Panc1 (cell line): Measurements from ENCODE around the gene REELD1. TPM values are rescaled to one million over a fixed set of nuclear protein-coding genes. Genes with fewer than 3 reads are reported as not detected.

Experiments
- ATAC-seq: fragments of 200-7000 bp; cut with Tn5 transposase; 2 replicates; pipeline ENCODE4 v1.9.1; 2020; ENCODE audit warnings: mild to moderate bottlenecking, moderate library complexity
- BruUV-seq: library from RNA; stranded (reverse); fragments of 400-500 nt; replicated peaks from 2 replicates; lab custom pipeline; 2021; lab: Mats Ljungman, UMichigan
- CTCF ChIA-PET: fragments of 300-600 bp; sonication (Branson Sonifier 250); formaldehyde crosslinking; loops from one replicate; lab custom pipeline; 2022; ENCODE audit warnings: antibody characterized with exemption; lab: Charles Lee
- POLR2A ChIA-PET: fragments of 300-600 bp; sonication (Branson Sonifier 250); formaldehyde crosslinking; loops from one replicate; lab custom pipeline; 2022; ENCODE audit warnings: antibody characterized with exemption; lab: Charles Lee
- DNase-seq: peaks from one replicate; pipeline ENCODE4 v3.0.0-alpha.2; 2010; ENCODE audit warnings: low read depth, low spot score
- H3K27ac ChIP-seq: 2 replicates; pipeline ENCODE4 v1.5.1; 2011; ENCODE audit warnings: mild to moderate bottlenecking, low read length, inconsistent platforms
- H3K27me3 ChIP-seq: fragments of 200-500 bp; sonication (Bioruptor generic); 2 replicates; pipeline ENCODE4 v1.6.0; 2014; ENCODE audit warnings: low read length, inconsistent platforms; ENCODE audit not compliant: control insufficient read depth, insufficient read depth
- H3K36me3 ChIP-seq: fragments of 200-500 bp; sonication (Bioruptor generic); 2 replicates; pipeline ENCODE4 v1.5.1; 2014; ENCODE audit warnings: inconsistent platforms, mild to moderate bottlenecking, low read length, moderate library complexity; ENCODE audit not compliant: control insufficient read depth, insufficient read depth
- H3K4me1 ChIP-seq: 2 replicates; pipeline ENCODE4 v1.5.1; 2011; ENCODE audit warnings: inconsistent platforms, mild to moderate bottlenecking, low read length, moderate library complexity; ENCODE audit not compliant: control insufficient read depth, insufficient read depth
- H3K4me3 ChIP-seq, 2 experiments: 2 replicates each; pipeline ENCODE4 v1.5.1; 2011 to 2012; ENCODE audit warnings: low read depth in 2 of 2, low read length in 2 of 2, mild to moderate bottlenecking in 2 of 2, inconsistent platforms in 1 of 2, moderate library complexity in 1 of 2
- H3K9me3 ChIP-seq: fragments of 200-500 bp; sonication (Bioruptor generic); 2 replicates; pipeline ENCODE4 v1.5.1; 2014; ENCODE audit warnings: low read depth, mild to moderate bottlenecking, inconsistent platforms, low read length, moderate library complexity; ENCODE audit not compliant: control insufficient read depth, insufficient read depth
- CTCF ChIP-seq: fragments of 450-650 bp; IDR thresholded peaks from 2 replicates; pipeline ENCODE4 v1.5.1; 2017; ENCODE audit warnings: mild to moderate bottlenecking
- POLR2AphosphoS5 ChIP-seq: IDR thresholded peaks from 2 replicates; pipeline ENCODE4 v1.6.1; 2012; ENCODE audit warnings: mild to moderate bottlenecking, low read depth, low read length, moderate library complexity
- REST ChIP-seq, 2 experiments: IDR thresholded peaks; 2 replicates each; pipeline ENCODE4 v1.6.1; 2011 to 2012; ENCODE audit warnings: low read depth in 2 of 2, control low read depth in 1 of 2, low read length in 1 of 2, mild to moderate bottlenecking in 1 of 2, moderate library complexity in 1 of 2; ENCODE audit not compliant: insufficient read depth in 1 of 2
- SIN3A ChIP-seq: IDR thresholded peaks from 2 replicates; pipeline ENCODE4 v1.6.1; 2012; ENCODE audit warnings: low read depth, mild to moderate bottlenecking, low read length, moderate library complexity, borderline replicate concordance; ENCODE audit not compliant: insufficient read depth
- TCF7L2 ChIP-seq: IDR thresholded peaks from 2 replicates; pipeline ENCODE4 v1.6.1; 2011; ENCODE audit warnings: mild to moderate bottlenecking, low read depth, low read length, inconsistent platforms
- in situ Hi-C: cut with HindIII; loops from 2 replicates; pipeline ENCODE4 v1.10.0; 2016; ENCODE audit warnings: low sequenced_read_pairs, low pct_unique_long_range_greater_than_20kb
- intact Hi-C: fragments of 100-400 bp; cut with micrococcal nuclease; formaldehyde crosslinking; loops from one replicate; pipeline ENCODE4 v1.10.0; 2022; ENCODE audit not compliant: unreplicated experiment
- total RNA-seq: library from RNA; stranded (reverse); gene quantifications from one replicate; pipeline ENCODE4 v1.2.1, GENCODE V29; 2021; ENCODE audit not compliant: unreplicated experiment

REELD1 gene
- total RNA-seq, 1 experiment from 2014 or later: not detected

DNA sequence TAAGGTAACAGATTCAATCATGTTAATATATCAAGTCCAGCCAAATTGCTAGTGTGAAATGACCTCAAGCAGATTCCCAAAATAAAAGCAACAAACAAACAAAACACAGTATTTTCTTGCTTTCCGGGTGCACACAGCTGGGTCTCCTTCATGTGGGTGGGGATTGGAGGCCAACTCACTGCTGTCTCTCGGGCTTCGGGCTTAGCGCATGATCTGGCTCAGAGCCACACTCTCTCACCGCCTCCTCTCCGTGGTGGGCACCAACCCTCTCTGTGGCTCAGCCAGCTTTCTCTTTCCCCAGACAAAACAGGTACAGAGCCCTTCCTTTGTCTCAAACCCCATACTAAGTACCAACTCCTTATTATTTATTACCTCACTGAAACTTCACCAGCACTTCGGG lies 2.9 kb upstream of the REELD1 start:
- no peaks in the 10 kb centered on the region for H3K9me3 ChIP-seq
- BruUV-seq: no TSS peak
- POLR2A ChIA-PET: no interaction called here
- H3K27ac ChIP-seq: no peak overlapping the region
- no peaks in the 10 kb centered on the region for H3K27me3 ChIP-seq
- CTCF ChIA-PET: no interaction called here
- no peak overlapping the region for H3K4me3 ChIP-seq
- no peak for DNase-seq
- no peak for ATAC-seq
- no peaks in the 10 kb centered on the region for H3K4me1 ChIP-seq
- intact Hi-C loops: no loop called here
- in situ Hi-C loops: no loop called here
- no peaks in the 10 kb centered on the region for H3K36me3 ChIP-seq
- TF ChIP-seq POLR2AphosphoS5 (no peak), REST (IDR thresholded peaks at IDR 0.05; ENCODE audit: insufficient read depth in 1 of 2, low read depth in 2 of 2, low read length in 1 of 2) (no peak), CTCF (no peak), TCF7L2 (no peak), SIN3A (no peak)

DNA sequence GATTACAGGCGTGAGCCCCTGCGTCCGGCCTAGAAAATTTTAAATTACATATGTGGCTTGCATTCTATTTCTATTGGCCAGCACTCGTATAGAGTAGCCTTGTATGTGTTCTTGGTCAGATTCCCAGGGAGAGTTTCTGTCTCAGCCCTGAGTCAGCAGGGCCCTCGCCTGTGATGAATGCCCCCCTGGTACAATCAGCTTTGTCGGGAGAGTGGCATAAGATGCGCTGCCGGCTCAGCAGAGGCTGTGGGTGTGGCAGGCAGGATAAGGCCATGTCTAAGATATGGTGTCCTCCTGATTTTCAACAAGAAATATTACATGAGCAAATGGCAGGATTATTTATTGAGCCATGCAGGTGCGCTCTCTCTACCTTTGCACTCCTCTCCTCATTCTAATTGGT lies 1.6 kb upstream of the REELD1 start:
- POLR2A ChIA-PET: no interaction called here

More for the DNA sequence above, 1.6 kb upstream of the REELD1 start:
- TF ChIP-seq POLR2AphosphoS5 (no peak), SIN3A (no peak), TCF7L2 (no peak), CTCF (no peak), REST (IDR thresholded peaks at IDR 0.05; ENCODE audit: insufficient read depth in 1 of 2, low read depth in 2 of 2, low read length in 1 of 2) (no peak)
- CTCF ChIA-PET: no interaction called here
- intact Hi-C loops (no loop called here), in situ Hi-C loops (no loop called here)
- Histone ChIP-seq H3K4me1 (no peaks in the 10 kb centered on the region), H3K9me3 (no peaks in the 10 kb centered on the region), H3K27me3 (no peaks in the 10 kb centered on the region), H3K4me3 (no peak overlapping the region), H3K36me3 (no peaks in the 10 kb centered on the region), H3K27ac (no peak overlapping the region)
- ATAC-seq (no peak), DNase-seq (no peak)
- no TSS peak for BruUV-seq
